Measurements from ENCODE around the gene UBE2B.
A peak's percentile ranks its signal among the peaks of the same experiment; 100 is the strongest.
"Not testable (repeated sequence)": the region's sequence is repeated elsewhere in the genome, so short reads cannot be mapped to it uniquely, and the experiment has no call there.

Gene UBE2B

GRCh38 chr5:134398609-134399155 is 27.3 kb downstream of the UBE2B start:
- DNase-seq (ENCODE audit: low spot score) = no peak

- DNase-seq (ENCODE audit: low spot score) = no peak
Observed at GRCh38 chr5:134403951-134404350, 32.6 kb downstream of the UBE2B start.

GRCh38 chr5:134406390-134406789 is 35.0 kb downstream of the UBE2B start:
- DNase-seq (ENCODE audit: low spot score) = no peak

- no peak for DNase-seq (ENCODE audit: low spot score)
Observed at GRCh38 chr5:134409321-134409720, 38.0 kb downstream of the UBE2B start.

DNA sequence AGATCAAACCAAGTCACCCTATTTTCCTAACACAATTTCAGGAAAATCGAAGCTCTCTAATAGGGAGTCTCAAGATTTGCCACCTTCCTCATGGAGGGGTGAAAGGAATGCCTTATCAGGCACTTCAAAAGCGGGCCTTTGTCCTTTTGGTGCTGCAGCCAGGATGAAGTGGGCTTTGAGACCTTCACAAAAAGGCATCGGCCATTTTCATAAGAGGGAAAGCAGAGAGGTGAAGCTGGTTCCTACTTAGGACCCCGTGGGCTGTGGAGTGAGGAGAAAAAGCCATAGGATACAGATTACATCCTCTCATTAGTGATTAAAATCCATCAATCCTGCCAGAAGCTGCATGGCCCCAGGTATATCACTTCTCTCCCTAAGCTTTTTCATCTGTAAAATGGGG is 39.5 kb downstream of the UBE2B start:
- no peak for DNase-seq (ENCODE audit: low spot score)

GRCh38 chr5:134411228-134411545 is 39.8 kb downstream of the UBE2B start:
- no peak for DNase-seq (ENCODE audit: low spot score)

GRCh38 chr5:134411546-134412266 is 40.3 kb downstream of the UBE2B start, which contains the start of gene CDKN2AIPNL:
TSS of gene CDKN2AIPNL (minus strand) at chr5:134411881. CDS start at chr5:134411854, 27 bp downstream.
- peak; percentile 91 for DNase-seq (ENCODE audit: low spot score)

DNA sequence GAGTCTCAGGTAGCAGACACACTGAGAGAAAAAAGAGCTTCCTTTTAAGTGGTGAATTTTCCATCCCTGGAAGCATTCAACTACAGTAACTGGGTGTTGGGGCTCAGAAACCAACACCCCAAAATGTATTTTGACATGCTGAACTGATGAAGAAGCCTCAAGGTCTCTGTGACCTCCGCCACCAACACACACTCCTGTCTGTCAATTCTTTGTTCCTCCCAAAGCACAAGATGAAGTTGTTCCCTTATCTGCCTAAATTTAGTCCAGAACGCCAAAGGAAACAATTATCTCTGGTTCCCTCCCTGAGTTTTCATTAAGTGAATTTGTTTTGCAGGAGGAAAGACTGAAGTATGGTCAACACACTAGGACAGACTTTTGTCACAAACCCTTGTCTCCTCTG is 41.7 kb downstream of the UBE2B start:
- no peak for DNase-seq (ENCODE audit: low spot score)

- no peak for DNase-seq (ENCODE audit: low spot score)
Observed at GRCh38 chr5:134417707-134418106, 46.3 kb downstream of the UBE2B start.

GRCh38 chr5:134418958-134419357 is 47.6 kb downstream of the UBE2B start:
- DNase-seq (ENCODE audit: low spot score) = no peak

- no peak for DNase-seq (ENCODE audit: low spot score)
Observed at GRCh38 chr5:134420343-134420742, 49.0 kb downstream of the UBE2B start.

DNA sequence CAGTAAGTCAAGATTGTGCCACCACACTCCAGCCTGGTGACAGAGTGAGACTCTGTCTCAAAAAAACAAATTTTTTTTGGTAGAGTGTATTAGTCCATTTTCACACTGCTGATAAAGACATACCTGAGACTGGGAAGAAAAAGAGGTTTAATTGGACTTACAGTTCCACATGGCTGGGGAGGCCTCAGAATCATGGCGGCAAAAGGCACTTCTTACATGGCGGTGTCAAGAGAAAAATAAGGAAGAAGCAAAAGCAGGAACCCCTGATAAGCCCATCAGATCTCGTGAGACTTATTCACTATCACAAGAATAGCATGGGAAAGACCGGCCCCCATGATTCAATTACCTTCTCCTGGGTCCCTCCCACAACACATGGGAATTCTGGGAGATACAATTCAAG is 49.7 kb downstream of the UBE2B start:
- DNase-seq (ENCODE audit: low spot score) = not testable (repeated sequence)

DNA sequence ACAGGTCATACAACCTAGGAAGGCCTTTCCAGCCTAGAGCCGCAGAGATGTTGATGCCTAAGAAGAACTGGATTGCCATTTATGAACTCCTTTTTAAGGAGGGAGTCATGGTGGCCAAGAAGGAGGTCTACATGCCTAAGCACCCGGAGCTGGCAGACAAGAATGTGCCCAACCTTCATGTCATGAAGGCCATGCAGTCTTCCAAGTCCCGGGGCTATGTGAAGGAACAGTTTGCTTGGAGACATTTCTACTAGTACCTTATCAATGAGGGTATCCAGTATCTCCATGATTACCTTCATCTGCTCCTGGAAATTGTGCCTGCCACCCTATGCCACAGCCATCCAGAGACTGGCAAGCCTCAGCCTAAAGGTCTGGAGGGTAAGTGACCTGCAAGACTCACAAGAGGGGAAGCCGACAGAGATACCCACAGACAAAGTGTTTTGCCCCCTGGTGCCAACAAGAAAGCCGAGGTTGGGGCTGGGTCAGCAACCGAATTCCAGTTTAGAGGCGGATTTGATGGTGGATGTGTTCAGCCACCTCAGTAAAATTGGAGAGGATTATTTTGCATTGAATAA is 51.5 kb downstream of the UBE2B start:
- DNase-seq (ENCODE audit: low spot score) = no peak

GRCh38 chr5:134423376-134423775 is 52.0 kb downstream of the UBE2B start:
- no peak for DNase-seq (ENCODE audit: low spot score)

DNA sequence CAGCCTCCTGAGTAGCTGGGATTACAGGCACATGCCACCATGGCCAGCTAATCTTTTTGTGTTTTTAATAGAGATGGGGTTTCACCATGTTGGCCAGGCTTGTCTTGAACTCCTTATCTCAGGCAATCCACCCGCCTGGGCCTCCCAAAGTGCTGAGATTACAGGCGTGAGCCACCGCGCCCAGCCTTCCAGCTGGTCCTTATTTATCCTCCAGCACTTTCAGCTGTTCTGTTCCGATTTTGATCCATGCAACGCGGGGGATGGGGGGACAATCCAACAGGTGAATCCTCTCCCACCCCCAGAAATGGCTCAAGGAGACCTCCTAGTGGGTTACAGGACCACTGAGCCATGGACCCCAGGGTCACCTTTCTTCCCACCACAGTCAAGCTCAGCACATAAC is 55.0 kb downstream of the UBE2B start:
- no peak for DNase-seq (ENCODE audit: low spot score)

DNA sequence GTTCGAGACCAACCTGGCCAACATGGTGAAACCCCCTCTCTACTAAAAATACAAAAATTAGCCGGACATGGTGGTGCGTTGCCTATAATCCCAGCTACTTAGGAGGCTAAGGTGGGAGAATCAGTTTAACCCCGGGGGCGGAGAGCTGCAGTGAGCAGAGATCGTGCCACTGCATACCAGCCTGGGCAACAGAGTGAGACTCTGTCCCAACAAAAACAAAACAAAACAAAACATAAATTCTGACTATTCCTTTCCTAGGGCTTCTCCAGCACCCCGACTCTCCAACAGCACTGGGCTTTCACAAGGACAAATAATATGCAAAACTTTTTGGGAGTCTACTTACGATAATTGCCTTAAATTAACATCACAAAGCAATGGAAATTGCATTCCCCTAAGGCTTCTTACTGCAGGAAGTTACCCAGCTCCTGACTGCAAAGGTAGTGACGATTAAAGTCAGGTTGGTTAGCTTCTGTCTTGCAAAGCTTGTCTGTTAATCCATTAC is 56.2 kb downstream of the UBE2B start:
- no peak for DNase-seq (ENCODE audit: low spot score)

GRCh38 chr5:134430001-134430569 is 58.7 kb downstream of the UBE2B start:
- no peak for DNase-seq (ENCODE audit: low spot score)

- no peak for DNase-seq (ENCODE audit: low spot score)
Observed at GRCh38 chr5:134432174-134432573, 60.8 kb downstream of the UBE2B start.

GRCh38 chr5:134432677-134433359 is 61.4 kb downstream of the UBE2B start:
- DNase-seq (ENCODE audit: low spot score) = peak; percentile 83

DNA sequence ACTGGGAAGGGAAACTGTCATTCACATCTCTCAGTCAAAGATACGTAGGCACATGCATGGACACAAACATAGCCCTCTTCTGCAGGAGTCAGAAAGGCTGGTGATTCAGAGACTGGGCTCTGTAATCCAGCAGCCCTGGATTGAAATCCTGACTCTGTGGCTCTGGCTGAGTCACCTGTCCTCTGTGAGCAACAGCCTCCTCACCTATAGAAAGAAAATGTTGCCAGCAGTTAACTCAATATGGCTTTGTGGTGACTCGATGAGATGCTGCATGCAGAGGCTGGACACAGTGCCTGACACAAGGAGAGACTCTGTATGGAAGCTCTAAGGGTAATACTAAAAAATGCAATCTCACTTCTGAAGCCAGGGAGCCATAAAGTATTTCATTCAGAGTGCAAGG is 64.2 kb downstream of the UBE2B start:
- peak; percentile 66 for DNase-seq (ENCODE audit: low spot score)

DNA sequence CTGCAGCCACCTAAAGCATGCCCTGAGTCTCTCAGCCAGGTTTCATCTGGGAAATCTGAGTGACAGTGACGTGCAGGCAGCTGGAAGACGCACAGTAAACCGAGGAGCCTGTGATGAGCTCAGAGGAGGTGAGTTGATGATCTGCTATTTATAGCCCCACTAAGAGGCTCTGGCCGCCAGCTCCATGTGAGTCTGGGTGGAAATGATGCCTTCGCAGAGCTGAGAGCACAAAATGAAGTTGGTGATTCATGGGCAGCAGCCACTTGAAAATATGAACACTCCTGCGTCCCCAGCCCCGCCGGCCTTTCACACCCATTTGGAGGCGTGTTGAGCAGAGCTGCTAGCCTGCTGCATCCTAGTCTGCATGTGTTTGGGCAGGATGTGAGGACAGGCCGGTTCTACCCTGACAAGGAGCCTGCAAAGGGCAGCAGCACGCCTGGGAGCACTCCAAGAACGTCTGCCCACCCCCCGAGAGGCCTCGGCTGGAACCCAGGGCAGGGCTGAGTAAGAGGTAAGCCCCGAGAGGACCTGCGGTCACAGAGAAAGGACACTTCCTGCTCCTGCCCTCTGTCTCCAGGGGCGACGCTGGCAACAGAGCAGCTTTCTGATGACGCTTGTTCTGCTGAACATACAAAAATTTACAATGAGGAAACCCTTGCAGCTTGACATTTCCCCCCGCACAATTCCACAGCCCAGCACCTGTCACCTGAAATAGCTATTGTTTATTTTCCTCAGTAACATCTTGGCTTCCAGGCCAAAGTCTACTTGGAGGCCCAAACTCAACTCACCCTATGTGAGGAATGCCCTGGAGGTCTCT is 65.4 kb downstream of the UBE2B start:
- DNase-seq (ENCODE audit: low spot score) = peak; percentile 86
